NB4 (cell line): Measurements from ENCODE around the gene DPP8.
A peak's percentile ranks its signal among the peaks of the same experiment; 100 is the strongest.

Experiments
- DNase-seq: peaks from one replicate; pipeline ENCODE4 v3.0.0; 2010; ENCODE audit warnings: low read depth
- H3K4me3 ChIP-seq: one replicate; pipeline ENCODE4 v1.5.1; 2011; ENCODE audit warnings: mild to moderate bottlenecking, low read depth, low read length, moderate library complexity
- MAX ChIP-seq: IDR thresholded peaks from 2 replicates; pipeline ENCODE4 v1.6.1; 2011; ENCODE audit warnings: low read depth, low read length
- MYC ChIP-seq: IDR thresholded peaks from 2 replicates; pipeline ENCODE4 v1.6.1; 2011; ENCODE audit warnings: low read depth, low read length
- POLR2A ChIP-seq: IDR thresholded peaks from 2 replicates; pipeline ENCODE4 v1.6.1; 2011; ENCODE audit warnings: mild to moderate bottlenecking; ENCODE audit not compliant: insufficient read length; ENCODE audit errors: extremely low read depth
- TF ChIP-seq, protein P1 (sequence below): IDR thresholded peaks from one replicate; pipeline ENCODE4 v1.5.1; 2012; ENCODE audit warnings: low read depth, low read length

Gene DPP8

GRCh38 chr15:65412556-65412955 lies 104.9 kb downstream of the DPP8 start:
- TF ChIP-seq MYC = no peak
- no peak for TF ChIP-seq MAX
- TF ChIP-seq POLR2A = no peak
- TF ChIP-seq, protein P1, sequence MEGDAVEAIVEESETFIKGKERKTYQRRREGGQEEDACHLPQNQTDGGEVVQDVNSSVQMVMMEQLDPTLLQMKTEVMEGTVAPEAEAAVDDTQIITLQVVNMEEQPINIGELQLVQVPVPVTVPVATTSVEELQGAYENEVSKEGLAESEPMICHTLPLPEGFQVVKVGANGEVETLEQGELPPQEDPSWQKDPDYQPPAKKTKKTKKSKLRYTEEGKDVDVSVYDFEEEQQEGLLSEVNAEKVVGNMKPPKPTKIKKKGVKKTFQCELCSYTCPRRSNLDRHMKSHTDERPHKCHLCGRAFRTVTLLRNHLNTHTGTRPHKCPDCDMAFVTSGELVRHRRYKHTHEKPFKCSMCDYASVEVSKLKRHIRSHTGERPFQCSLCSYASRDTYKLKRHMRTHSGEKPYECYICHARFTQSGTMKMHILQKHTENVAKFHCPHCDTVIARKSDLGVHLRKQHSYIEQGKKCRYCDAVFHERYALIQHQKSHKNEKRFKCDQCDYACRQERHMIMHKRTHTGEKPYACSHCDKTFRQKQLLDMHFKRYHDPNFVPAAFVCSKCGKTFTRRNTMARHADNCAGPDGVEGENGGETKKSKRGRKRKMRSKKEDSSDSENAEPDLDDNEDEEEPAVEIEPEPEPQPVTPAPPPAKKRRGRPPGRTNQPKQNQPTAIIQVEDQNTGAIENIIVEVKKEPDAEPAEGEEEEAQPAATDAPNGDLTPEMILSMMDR = no peak
- no peak overlapping the region for H3K4me3 ChIP-seq
- no peak for DNase-seq

GRCh38 chr15:65411465-65412071 lies 105.9 kb downstream of the DPP8 start:
- no peak overlapping the region for H3K4me3 ChIP-seq
- TF ChIP-seq MYC = no peak
- no peak for TF ChIP-seq MAX
- TF ChIP-seq, protein P1 = no peak
- no peak for TF ChIP-seq POLR2A
- no peak for DNase-seq

GRCh38 chr15:65410972-65411371 lies 106.5 kb downstream of the DPP8 start:
- DNase-seq = no peak
- no peak overlapping the region for H3K4me3 ChIP-seq
- TF ChIP-seq MYC (no peak), POLR2A (no peak), MAX (no peak)
- TF ChIP-seq, protein P1 = no peak

GRCh38 chr15:65410036-65410435 lies 107.5 kb downstream of the DPP8 start:
- TF ChIP-seq, protein P1 = no peak
- no peak for TF ChIP-seq MYC
- no peak for TF ChIP-seq MAX
- no peak for TF ChIP-seq POLR2A
- no peak overlapping the region for H3K4me3 ChIP-seq
- no peak for DNase-seq

DNA sequence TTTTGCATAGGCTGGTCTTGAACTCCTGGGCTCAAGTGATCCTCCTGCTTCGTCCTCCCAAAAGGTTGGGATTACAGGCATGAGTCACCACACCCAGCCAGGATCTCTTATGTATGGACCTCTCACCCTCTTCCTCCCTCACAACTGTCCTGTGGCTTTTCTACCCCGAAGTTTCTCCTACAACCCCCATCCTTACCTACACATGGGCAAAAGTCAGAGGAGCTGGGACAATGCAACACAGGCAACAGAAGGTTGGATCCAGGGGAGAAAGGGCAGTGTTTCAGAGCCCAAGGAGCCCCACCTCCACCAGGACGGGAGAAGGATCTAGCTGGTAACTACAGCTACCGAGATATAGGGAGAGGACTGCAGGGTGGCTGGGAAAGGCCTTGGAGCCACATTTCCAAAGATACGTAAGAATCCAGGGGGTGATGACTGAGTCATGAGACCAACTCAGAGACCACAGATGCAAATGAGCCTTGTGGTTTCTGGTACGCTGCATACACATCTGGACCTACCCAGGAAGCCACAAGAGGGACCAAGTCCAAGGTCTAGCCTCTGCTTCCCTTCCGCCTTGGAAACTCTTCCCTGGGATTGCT lies 108.4 kb downstream of the DPP8 start:
- DNase-seq = peak; percentile 75
- TF ChIP-seq MYC (no peak), MAX (no peak)

DNA sequence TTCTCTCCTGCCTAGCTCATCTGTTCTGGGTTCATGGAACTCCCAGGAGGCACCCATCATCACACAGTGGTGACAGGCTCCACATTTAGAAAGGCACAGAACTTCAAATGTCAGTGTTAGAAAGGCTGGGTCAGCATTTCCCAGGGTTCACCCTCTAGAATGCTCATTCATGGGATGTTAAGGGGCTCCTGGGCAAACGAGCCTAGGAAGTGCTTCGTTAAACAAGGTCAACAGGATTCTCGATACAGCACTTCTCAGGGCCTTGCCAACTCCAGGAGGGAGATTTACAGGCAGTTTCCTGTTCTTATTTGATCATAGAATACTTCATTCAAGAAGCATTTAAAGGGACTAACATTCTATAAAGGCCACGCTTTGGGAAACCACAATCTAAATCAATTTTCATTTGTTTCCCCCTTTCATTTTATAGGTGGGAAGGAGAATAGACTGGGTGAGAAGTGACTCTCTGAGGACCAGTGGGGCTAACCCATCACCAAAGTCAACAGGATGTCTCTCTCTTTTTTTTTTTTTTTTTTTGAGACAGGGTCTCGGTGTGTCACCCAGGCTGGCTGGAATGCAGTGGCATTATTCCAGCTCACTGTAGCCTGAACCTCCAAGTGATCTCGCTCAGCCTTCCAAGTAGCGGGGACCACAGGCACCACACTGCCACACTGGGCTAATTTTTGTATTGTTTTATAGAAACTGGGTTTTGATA lies 109.0 kb downstream of the DPP8 start:
- TF ChIP-seq MYC = no peak
- no peak for TF ChIP-seq POLR2A
- TF ChIP-seq, protein P1 = no peak
- no peak for TF ChIP-seq MAX
- H3K4me3 ChIP-seq = no peak overlapping the region
- no peak for DNase-seq

More for the DNA sequence above, 108.4 kb downstream of the DPP8 start:
- H3K4me3 ChIP-seq = no peak overlapping the region
